GM23248 (cell line): ENCODE results near the gene OR51B5.

Experiments used
- EZH2 ChIP-seq: fragments of 200-600 bp; sonication (generic); IDR thresholded peaks from 2 replicates; pipeline ENCODE4 v1.6.1; 2018; ENCODE audit warnings: antibody characterized with exemption, mild to moderate bottlenecking; ENCODE audit not compliant: insufficient read depth, poor library complexity, severe bottlenecking
- EZH2phosphoT487 ChIP-seq: fragments of 200-600 bp; sonication (generic); IDR thresholded peaks from 2 replicates; pipeline ENCODE4 v1.6.1; 2018; ENCODE audit warnings: antibody characterized with exemption, moderate library complexity, mild to moderate bottlenecking, low read depth; ENCODE audit not compliant: insufficient read depth

DNA sequence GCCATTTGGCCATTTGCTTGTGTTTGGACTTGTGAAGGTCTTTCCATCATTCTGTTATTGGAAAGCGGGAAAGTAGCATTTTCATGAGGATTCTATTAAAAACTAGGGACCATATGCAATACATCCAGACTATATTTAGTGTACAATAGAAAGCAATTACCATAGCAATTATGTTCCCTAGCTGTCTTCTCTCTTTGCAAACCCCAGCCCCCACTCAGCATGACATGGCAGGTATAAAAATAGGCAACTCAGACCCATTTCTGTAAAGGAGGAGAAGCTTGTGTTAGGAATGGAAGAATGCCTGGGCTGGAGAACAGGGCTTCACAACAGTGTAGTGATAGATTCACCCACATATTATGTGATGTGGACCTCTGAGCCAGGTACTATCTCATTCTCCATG is 20.4 kb upstream of the OR51B5 start:
- TF ChIP-seq EZH2phosphoT487 (no peak), EZH2 (no peak)
